Endodermal cell (in vitro differentiated cells): Measurements from ENCODE around the gene CFAP46. TPM values are rescaled to one million over a fixed set of nuclear protein-coding genes. Genes with fewer than 3 reads are reported as not detected.

ENCODE experiments used
- DNase-seq: peaks from one replicate; pipeline ENCODE4 v3.0.0-alpha.2; 2017
- H3K27ac ChIP-seq: 2 replicates; pipeline ENCODE4 v1.5.1; 2013; ENCODE audit warnings: mild to moderate bottlenecking, low read depth, low read length, moderate library complexity
- H3K27me3 ChIP-seq: 2 replicates; pipeline ENCODE4 v1.6.1; 2013; ENCODE audit warnings: mild to moderate bottlenecking, low read length, moderate library complexity; ENCODE audit not compliant: insufficient read depth, control insufficient read depth, poor library complexity, severe bottlenecking
- H3K36me3 ChIP-seq: 2 replicates; pipeline ENCODE4 v1.7.0; 2013; ENCODE audit warnings: mild to moderate bottlenecking, low read length, moderate library complexity; ENCODE audit not compliant: control insufficient read depth, insufficient read depth
- H3K4me1 ChIP-seq: one replicate; pipeline ENCODE4 v1.7.0; 2013; ENCODE audit warnings: low read length; ENCODE audit not compliant: control insufficient read depth, insufficient read depth
- H3K4me3 ChIP-seq: 2 replicates; pipeline ENCODE4 v1.5.1; 2013; ENCODE audit warnings: mild to moderate bottlenecking, low read length, moderate library complexity
- H3K9ac ChIP-seq: 2 replicates; pipeline ENCODE4 v1.6.1; 2013; ENCODE audit warnings: mild to moderate bottlenecking, low read length, moderate library complexity; ENCODE audit not compliant: poor library complexity, severe bottlenecking; ENCODE audit errors: extremely low read depth
- H3K9me3 ChIP-seq: 2 replicates; pipeline ENCODE4 v1.6.1; 2013; ENCODE audit warnings: mild to moderate bottlenecking, low read length, moderate library complexity; ENCODE audit not compliant: control insufficient read depth
- H3K27ac Mint-ChIP-seq: 2 replicates; pipeline ENCODE4 v1.8.0; 2020; ENCODE audit warnings: mixed read lengths
- H3K27me3 Mint-ChIP-seq: 2 replicates; pipeline ENCODE4 v1.8.0; 2021; ENCODE audit warnings: mild to moderate bottlenecking, mixed read lengths; ENCODE audit not compliant: insufficient read depth
- H3K36me3 Mint-ChIP-seq: 2 replicates; pipeline ENCODE4 v1.8.0; 2020; ENCODE audit warnings: low read depth, mixed read lengths
- H3K4me1 Mint-ChIP-seq: 2 replicates; pipeline ENCODE4 v1.8.0; 2020; ENCODE audit warnings: mixed read lengths
- H3K4me3 Mint-ChIP-seq: 2 replicates; pipeline ENCODE4 v1.8.0; 2020; ENCODE audit warnings: mild to moderate bottlenecking, moderate library complexity, mixed read lengths
- H3K9me3 Mint-ChIP-seq: 2 replicates; pipeline ENCODE4 v1.8.0; 2020; ENCODE audit warnings: mild to moderate bottlenecking, mixed read lengths
- WGBS, 2 experiments: methylation state at CpG; one replicate each; pipeline versions ENCODE4 v1.1.5 to v1.1.7; 2013; ENCODE audit warnings: missing lambda C conversion rate in 2 of 2, mixed read lengths in 1 of 2; ENCODE audit not compliant: insufficient coverage in 1 of 2, insufficient read length in 1 of 2; 5-methylcytosine and 5-hydroxymethylcytosine counted together
- total RNA-seq, 2 donors: library from RNA; stranded (reverse); fragmentation: NEBNext Ultra II Directional in 1 of 2; extraction: Animal tissue kit (Norgen Biotek cat#: 25700) in 1 of 2; gene quantifications; 2 replicates in 1 of 2; 3 replicates in 1 of 2; pipeline ENCODE4 v1.2.1, GENCODE V29; 2021
- TF ChIP-seq, protein P1 (sequence below): fragments of 200-600 bp; sonication (generic); conservative IDR thresholded peaks from 2 replicates; pipeline ENCODE4 v1.5.0; 2021; ENCODE audit warnings: antibody characterized with exemption, mild to moderate bottlenecking

CFAP46 gene
- total RNA-seq, 2 donors from 2014 or later, result 9.9 to 10.5 TPM

DNA sequence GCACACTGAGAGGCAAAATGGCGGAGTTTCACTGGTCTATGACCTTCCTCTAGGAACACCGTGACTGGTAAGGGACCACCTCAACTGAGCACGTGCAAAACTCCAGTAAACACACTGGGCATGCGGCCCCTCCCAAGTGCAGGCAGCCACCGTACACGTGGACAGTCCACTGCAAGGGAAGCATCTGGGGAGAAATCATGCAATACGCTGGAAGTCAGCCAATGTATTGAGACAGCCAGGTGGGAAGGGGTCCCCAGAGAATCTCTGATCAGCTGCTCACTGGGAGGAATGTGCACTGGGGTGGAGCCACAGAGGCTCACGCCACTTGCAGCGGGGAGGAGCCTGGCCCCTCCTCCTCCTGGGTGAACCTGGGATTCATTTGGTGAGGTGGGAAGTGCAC is 49.3 kb downstream of the CFAP46 start:
- Mint-ChIP-seq H3K4me1 (peaks cover 16% of the 10 kb centered on the region), H3K36me3 (no peaks in the 10 kb centered on the region), H3K27me3 (peaks cover 2% of the 10 kb centered on the region), H3K27ac (no peak overlapping the region), H3K9me3 (peaks cover 11% of the 10 kb centered on the region), H3K4me3 (no peak overlapping the region)
- DNase-seq, result no peak
- Histone ChIP-seq H3K4me3 (no peak overlapping the region), H3K9me3 (no peaks in the 10 kb centered on the region), H3K4me1 (no peaks in the 10 kb centered on the region), H3K27me3 (no peaks in the 10 kb centered on the region), H3K9ac (no peak overlapping the region), H3K36me3 (no peaks in the 10 kb centered on the region), H3K27ac (no peak overlapping the region)
- TF ChIP-seq, protein P1, sequence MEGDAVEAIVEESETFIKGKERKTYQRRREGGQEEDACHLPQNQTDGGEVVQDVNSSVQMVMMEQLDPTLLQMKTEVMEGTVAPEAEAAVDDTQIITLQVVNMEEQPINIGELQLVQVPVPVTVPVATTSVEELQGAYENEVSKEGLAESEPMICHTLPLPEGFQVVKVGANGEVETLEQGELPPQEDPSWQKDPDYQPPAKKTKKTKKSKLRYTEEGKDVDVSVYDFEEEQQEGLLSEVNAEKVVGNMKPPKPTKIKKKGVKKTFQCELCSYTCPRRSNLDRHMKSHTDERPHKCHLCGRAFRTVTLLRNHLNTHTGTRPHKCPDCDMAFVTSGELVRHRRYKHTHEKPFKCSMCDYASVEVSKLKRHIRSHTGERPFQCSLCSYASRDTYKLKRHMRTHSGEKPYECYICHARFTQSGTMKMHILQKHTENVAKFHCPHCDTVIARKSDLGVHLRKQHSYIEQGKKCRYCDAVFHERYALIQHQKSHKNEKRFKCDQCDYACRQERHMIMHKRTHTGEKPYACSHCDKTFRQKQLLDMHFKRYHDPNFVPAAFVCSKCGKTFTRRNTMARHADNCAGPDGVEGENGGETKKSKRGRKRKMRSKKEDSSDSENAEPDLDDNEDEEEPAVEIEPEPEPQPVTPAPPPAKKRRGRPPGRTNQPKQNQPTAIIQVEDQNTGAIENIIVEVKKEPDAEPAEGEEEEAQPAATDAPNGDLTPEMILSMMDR, result no peak
- 94 to 95% methylated on average over 8 to 9 of the region's 9 CpGs for WGBS, 2 experiments

DNA sequence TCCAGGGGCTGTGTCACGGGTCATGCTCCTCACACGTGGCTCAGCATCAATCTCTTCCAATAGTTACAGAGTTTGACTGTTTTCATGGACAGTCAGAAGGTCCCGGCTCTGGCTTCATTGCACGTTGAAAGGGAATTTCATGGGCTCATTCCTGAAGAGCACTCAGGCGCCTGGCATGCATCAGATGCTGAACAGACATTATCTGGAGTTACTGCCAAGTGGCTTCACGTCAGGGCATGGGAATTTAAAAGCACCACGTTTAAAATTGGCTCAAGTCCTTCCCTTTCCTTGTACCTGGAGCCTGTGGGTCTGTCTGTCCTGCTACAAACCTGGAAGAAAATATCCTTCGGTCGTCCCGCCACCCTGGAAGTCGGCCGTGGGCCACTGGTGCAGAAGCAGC is 50.4 kb downstream of the CFAP46 start:
- TF ChIP-seq, protein P1, result no peak
- H3K9me3 ChIP-seq, result no peaks in the 10 kb centered on the region
- H3K9ac ChIP-seq, result no peak overlapping the region
- H3K9me3 Mint-ChIP-seq, result peaks cover 11% of the 10 kb centered on the region
- H3K4me1 Mint-ChIP-seq, result peaks cover 16% of the 10 kb centered on the region
- H3K36me3 Mint-ChIP-seq, result no peaks in the 10 kb centered on the region
- no peaks in the 10 kb centered on the region for H3K27me3 ChIP-seq
- no peak overlapping the region for H3K27ac ChIP-seq
- H3K4me3 ChIP-seq, result no peak overlapping the region
- no peak overlapping the region for H3K27ac Mint-ChIP-seq
- H3K27me3 Mint-ChIP-seq, result peaks cover 2% of the 10 kb centered on the region
- no peak for DNase-seq
- H3K4me3 Mint-ChIP-seq, result no peak overlapping the region
- H3K36me3 ChIP-seq, result no peaks in the 10 kb centered on the region
- 85 to 86% methylated on average over 12 of the region's 12 CpGs for WGBS, 2 experiments
- no peaks in the 10 kb centered on the region for H3K4me1 ChIP-seq

DNA sequence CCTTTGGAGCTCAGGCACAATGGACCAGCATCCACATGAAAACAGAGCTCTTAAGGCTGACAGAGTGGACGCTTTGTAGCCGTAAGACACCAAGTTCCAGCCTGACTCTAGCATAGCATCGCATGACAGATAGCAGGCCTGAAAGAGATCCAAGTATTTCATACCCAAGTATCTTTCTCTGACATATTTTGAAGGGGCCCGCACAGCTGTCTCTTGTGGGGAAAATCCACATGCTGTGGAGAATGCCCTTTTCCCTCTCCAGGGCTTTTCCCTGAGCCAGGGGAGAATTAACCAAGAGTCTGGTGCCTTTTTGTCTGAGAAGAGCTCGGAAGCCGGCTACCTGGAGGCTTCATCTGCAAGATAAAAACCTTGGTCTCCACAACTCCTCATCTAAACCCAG is 51.0 kb downstream of the CFAP46 start:
- Histone ChIP-seq H3K4me1 (no peaks in the 10 kb centered on the region), H3K9me3 (no peaks in the 10 kb centered on the region), H3K36me3 (no peaks in the 10 kb centered on the region), H3K9ac (no peak overlapping the region), H3K4me3 (no peak overlapping the region), H3K27me3 (no peaks in the 10 kb centered on the region), H3K27ac (no peak overlapping the region)
- 80 to 91% methylated on average over 6 of the region's 6 CpGs for WGBS, 2 experiments
- H3K27me3 Mint-ChIP-seq, result peaks cover 4% of the 10 kb centered on the region
- DNase-seq, result no peak
- H3K27ac Mint-ChIP-seq, result no peak overlapping the region
- H3K4me3 Mint-ChIP-seq, result no peak overlapping the region
- peaks cover 16% of the 10 kb centered on the region for H3K4me1 Mint-ChIP-seq
- peaks cover 11% of the 10 kb centered on the region for H3K9me3 Mint-ChIP-seq
- TF ChIP-seq, protein P1, result no peak
- no peaks in the 10 kb centered on the region for H3K36me3 Mint-ChIP-seq
